GM21515 (cell line): Measurements from ENCODE around the gene GPR183.
A peak's percentile ranks its signal among the peaks of the same experiment; 100 is the strongest.

ENCODE experiments used
- ATAC-seq: cut with Tn5 transposase; IDR thresholded peaks from one replicate; pipeline ENCODE4 v1.9.1; 2021; ENCODE audit not compliant: unreplicated experiment

The GPR183 gene

DNA sequence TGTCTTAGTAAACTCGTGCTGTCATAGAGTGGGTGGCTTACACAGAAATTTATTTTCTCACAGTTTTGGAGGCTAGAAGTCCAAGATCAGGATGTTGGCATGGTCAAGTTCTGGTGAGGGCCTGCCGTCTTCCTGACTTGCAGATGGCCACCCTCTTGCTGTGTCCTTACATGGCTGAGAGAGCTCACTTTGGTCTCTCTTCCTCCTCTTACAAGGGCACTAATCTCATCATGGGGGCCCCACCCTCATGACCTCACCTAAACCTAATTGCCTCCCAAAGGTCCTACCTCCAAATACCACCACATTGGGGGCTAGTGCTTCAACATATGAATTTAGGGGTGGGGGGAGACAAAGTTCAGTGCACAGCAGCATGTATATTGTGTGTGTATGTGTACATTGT is 34.7 kb downstream of the GPR183 start:
- no peak for ATAC-seq

DNA sequence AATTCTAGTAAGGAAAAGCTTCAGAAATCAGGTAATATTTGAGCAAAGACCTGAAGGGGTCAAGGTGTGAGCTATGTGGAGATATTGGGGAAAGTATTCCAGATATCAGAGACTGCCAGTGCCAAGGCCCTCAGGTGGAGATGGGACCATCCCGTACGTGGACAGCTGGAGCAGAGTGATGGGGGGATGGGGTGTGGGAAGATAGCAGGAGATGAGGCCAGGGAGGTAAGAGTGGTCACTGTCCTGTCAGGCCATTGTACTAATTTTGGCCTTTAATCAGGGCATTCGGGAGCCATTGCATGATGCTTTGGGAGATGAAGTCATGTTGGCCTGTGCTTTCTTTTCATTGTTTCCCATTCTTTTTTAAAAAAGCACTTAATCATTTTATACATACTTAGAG is 36.0 kb downstream of the GPR183 start:
- no peak for ATAC-seq

DNA sequence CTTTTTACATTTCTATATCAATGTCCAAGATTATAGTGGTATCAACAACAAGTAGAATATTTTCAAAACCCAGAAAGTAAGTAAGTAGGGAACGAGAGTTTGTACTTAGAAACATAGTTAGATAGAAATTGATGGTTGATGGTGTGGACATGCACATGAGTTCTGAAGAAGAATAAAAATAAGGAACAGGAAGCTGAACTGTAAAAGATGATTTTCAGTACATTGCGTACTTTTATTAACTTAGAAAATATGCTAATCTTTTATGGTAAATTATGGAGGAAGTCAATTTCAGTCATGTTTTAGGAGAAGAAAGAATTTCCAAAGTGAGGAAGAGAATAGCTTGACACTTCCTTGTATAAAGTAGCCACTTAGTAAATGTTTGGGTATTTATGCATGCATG is 36.7 kb downstream of the GPR183 start:
- ATAC-seq, result no peak

DNA sequence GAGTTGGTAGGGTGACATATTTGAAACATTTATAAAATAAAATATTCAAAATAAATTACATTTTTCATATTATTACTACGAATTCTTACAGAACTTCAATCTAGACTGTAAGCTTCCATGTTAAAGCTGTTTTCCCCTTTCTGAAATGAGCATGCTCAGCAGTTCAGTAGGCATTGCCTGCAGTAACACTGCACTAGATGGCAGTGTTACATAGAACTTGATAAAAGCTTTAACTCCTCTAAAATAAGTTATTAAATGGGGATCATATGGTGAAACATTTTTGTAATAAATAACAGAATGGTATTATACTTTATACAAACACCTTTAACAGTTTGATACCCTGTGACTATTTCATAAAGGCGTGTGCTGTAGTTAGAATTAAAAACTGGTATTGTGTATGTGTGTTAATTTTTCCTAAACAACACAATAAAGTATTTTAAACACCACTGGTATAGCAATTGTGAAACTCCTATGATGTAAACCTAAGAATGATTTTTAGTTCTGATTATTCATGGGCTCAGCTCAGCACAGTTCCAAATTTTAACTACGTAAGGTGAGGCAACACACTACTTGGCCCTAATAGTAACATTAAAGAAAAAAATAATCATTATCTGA is 37.5 kb downstream of the GPR183 start:
- ATAC-seq, result peak; percentile 60

DNA sequence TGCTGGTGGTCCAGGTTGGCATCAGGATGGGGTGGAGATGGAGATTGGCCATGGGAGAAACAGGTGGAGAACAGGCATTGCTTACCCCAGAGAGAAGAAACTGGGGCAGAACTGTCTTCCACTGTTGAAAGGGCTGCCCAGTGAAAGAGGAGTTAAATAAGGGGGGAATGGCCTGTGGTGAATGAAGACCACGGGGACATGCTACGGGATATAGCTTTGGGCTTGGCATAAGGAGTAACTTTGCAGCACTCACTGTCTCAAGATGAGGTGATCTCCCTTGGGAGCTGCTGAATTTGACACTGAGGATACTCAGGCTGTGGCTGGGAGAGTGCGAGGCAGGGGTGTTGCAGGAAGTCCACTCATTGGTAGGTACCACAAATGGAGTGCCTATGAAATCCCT is 38.4 kb downstream of the GPR183 start:
- ATAC-seq, result no peak

DNA sequence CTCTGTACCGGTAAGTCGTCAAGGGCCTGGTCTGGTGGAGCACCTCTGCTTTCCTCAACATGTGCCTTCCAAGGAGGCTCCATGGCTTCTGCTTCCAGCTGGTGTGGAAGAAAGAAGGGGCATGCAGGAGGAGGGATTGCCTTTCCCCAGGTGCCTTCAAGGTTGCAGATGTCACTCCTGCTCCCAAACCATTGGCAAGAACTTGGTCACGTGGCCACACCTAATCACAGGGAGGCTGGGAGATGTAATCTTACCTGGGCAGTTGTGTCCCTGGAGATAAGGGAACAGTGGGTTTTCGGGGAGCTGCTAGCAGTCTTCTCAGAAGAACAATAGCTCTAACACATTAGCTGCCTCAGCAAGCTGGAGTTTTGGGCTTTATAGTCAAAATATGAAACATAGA is 39.3 kb downstream of the GPR183 start:
- ATAC-seq, result no peak

DNA sequence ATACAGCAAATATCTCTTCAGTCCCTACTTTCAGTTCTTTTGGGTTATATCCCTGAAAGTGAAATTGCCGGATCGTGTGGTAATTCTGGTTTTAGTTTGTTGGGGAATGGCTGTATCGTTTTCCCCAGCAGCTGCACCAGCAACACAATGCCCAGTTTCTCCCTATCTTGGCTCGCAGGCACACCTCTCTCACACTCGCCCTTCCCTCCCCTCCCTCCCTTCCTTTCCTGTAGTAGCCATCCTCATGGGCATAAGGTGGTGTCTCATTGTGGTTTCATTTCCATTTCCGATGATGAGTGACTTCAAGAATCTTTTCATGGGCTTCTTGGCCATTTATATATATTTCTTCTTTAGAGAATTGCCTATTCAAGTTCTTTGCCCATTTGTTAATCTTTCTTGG is 40.4 kb downstream of the GPR183 start:
- no peak for ATAC-seq

DNA sequence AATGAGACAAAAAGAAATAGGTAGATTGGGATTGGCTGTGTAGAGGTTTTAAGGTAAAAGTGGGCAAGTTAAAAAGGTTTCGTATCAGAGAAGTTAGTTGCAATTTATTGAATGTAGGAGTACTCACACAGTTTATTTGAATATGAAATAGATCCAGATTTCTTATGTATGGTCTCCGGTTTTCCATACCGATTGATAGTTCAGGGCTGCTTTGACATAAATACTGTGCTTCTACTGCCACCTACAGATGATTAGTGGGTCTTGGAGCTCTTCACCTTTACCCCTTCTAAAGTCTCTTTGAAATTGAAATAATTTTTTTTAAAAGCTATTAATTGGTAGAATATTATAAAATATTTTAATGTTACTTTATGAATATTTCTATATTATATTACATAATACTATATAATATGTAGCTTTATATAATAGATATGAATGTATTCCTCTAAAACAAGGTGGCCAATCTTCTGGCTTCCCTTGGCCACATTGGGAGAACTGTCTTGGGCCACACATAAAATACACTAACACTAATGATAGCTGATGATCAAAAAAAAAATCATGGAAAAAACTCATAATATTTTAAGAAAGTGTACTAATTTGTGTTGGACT is 41.3 kb downstream of the GPR183 start:
- ATAC-seq, result no peak

DNA sequence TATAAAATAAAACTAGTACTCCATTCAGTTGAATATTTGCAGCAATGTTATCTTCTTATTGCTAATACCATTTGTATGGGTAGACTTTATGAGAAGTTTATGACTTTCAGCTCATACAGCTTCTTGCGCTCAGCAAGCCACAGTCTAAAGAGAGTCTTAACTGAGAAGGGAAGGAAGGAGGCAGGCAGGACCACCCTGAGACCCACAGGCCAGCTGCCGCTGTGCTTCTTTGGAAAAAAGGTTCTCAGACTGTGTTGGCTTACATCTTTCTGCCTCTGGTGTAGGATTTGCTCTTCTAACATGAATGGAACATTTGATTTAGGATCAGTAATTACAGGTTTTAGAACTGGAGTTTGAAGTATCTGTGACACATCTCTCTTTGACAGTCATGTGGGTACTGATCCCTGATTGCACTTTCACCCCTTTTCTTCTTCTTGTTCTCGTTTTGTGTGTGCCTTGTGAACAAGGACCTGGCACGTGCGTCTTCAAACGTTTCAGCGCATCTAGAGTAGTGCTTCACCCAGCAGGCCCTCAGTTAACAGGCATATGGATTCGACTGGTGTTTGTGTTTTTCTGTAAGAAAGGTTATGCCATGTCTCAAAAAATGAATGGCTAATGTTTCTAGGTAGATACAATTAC is 41.9 kb downstream of the GPR183 start:
- no peak for ATAC-seq

DNA sequence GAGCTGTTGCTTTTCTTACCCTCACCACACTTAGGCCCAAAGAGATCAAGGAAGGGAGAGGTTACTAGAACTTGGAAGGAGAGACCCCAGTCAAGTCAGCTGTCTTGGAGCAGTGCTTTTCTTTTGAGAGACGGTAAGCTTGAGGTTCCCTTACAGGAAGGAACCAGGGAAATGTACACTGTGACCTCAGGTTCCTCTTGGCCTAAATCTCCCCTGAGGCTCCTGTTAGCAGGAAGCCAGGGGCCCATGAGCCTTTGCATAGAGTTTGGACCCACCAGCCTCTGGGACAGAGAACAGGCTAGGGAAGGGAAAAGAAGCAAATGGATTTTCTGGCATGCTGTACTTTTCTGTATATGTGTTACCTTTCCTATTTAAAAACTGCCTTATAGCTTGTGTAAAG is 43.1 kb downstream of the GPR183 start:
- no peak for ATAC-seq

DNA sequence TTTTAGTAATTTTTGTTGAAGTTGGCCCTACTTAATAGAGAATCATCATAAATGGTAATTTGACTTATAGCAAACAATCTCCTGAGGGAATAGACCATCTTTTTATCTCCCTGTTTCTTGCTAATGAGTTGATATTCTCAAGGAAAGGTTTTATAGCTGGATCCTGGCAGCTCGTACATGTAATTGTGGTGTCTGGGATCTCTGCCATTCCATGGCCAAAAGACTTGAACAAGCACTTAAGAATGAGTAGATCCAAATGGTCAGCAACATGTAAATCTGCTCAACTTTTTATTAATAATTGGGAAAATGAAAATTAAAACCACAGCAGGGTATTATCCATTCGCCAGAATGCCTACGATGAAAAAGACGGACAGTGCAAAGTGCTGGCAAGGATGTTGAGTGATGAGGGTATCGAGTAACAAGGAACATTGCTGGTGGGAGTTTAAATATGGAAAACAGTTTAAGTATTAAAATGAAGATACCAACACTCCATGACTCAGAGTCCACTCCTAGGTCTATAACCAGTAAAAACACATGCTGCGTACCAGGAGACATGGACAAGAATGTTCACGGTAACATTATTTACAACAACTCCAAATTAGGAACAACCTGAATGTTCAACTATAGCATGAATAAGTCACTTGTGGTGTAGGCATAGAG is 43.9 kb downstream of the GPR183 start:
- ATAC-seq, result no peak

DNA sequence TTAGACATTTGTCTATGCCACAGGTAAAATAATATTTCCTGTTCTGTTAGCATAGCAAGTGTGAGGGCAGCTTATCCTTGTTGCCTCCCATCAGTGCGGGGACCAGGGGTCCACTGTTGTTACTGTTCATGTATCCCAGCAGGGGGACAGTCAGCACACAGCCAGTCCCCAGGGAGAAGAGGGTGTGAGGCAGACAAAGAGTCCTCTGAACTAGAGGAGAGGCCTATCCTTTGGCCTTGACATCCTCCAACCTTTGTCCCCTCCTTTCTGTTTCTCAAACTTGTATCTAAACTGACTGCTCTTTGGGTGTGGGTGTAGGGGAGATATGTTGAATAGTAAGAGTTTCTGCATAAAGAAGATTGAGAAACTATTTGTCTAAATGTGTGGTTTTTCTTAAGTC is 46.1 kb downstream of the GPR183 start:
- ATAC-seq, result no peak

DNA sequence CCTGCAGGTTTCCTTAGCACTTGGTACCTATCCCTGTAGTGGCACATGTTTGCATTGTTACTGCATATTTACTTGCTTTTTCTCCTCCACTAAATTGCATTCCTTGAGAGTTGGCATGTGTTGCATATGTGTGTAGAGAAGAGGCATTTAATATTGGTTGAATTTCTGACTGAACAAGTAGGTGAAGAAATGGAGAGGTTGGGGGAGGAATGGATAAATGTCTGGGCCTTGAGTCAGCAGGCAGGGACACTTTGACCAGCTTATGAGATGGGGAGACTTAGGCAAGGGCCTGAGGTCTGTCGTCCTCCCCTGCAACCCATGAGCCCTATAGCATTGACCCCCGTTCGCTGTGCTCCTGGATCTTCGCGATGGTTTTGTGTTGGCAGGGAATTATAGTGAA is 47.0 kb downstream of the GPR183 start:
- ATAC-seq, result no peak

DNA sequence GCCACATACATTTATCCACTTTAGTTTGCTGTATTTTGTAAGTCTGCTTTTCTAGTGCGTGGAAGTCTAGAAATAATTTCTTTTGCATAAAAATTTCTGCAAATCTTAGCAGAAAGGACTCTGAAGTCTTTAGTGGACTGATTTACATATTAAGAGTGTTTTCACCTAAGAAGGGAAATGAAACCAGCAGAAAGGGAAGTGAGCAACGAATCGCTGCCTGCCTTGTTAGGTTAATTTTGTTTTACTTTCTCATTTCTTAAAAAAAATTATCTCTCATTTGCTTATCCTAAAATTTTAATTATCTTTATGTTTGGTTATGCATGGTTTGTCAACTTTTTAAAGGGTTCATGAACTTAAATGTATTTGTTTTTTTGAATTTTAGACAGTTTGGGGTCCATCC is 48.3 kb downstream of the GPR183 start:
- peak; percentile 57 for ATAC-seq

DNA sequence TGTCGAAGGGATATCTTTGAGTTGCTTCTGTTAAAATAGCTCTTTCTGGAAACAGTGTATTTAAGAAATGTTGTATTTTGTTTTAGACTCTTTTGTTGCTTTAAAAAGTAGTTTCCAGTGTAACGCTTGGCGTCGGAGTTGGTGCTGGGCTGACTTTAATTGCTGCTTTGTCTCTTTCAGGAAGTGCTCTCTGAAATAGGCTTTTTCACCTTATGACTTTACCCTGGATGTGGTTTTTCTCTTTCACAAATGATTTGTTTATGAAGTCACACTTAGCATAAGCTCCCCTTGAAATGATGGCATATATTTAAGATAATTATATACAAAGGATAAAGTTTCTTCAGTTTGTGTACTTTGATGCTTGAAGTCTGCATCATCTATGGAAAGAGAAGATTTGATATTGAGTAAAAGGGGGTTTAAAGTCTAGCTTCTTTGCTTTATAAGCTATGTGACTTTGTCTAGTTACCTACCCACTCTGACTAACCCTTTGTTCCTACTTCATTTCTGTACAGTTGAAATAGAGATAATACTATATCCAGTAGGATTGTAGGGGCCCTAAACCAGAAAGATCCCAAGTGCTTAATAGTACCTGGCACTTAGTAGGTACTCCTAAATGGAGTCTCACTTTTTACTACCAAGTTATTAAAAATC is 48.9 kb downstream of the GPR183 start, which contains the start of gene GPR18:
TSS of gene GPR18 (minus strand) at position 170 of the 651 bp plus-strand sequence. CDS start 2,507 bp downstream, outside the sequence.
- ATAC-seq, result peak; percentile 82

DNA sequence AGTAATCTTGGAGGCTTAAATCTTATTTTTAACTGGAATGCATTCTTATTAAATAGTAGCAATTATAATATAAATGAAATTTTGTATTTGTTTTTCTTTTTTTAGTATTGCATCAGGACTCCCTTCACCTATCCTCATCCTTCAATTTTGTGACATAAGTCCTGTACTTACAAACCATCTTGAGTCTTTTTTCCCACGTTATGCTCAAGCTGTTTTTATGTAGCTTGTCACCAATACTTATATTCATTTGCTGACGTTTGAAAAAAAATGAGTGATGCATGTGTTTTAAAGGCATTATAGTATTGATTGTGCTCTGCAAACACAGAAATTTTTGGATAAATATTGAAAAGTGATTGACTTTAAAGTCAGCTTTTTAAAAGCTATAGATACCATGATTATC is 49.9 kb downstream of the GPR183 start:
- ATAC-seq, result no peak

DNA sequence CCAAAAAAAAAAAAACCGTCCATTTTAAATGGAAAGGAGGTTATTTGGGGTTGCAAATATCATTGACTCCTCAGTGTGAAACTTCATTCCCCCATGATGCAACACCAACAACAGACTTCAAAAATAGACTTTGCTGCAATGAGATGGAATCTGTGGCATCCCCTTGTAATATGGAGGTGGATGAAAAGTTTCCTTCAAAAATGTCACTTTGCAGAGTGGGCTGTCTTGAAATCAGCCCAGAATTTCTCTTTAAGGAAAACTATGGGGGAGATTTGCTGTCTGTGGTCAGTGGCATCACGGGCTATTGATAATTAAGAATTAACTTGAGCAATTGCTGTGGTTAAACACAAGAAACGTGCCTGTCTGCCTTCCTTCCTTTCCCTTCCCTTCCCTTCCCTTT is 50.5 kb downstream of the GPR183 start:
- no peak for ATAC-seq

DNA sequence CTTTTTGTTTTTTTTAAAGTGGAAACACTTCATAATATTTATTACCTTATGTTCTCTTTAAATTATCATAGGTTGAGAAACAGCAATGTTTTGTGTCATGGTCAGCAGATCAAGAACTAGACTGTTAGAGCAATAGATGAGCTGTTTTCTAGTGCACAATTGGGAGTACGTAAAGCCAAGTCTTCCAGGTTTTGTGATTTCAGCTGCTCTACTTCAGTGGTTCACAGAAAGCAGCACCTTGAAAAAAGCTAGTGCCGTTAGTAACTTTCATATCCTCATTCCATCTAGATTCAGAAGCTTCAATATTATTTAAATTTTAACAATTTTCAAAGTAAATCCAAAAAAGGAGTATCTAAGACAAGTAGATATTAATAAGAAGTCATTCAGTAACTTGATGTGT is 50.9 kb downstream of the GPR183 start:
- no peak for ATAC-seq

DNA sequence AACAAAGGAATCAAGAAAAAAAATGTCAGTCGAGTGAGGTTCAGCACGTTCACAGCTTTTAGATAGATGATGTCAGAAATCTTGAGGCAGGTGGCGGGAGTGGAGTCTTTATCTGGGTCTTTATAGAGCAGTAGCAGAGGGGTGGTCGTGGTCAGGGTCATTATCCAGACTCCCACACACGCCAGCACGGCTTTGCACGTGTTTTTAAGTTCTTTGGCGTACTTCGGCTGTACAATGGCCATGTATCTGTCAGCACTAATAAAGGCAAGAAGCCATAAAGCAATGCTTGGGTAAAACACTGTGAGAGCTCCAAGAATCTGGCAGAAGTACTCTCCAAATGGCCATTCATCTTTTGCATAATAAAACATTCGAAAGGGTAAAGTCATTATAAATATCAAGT is 51.9 kb downstream of the GPR183 start:
- no peak for ATAC-seq

DNA sequence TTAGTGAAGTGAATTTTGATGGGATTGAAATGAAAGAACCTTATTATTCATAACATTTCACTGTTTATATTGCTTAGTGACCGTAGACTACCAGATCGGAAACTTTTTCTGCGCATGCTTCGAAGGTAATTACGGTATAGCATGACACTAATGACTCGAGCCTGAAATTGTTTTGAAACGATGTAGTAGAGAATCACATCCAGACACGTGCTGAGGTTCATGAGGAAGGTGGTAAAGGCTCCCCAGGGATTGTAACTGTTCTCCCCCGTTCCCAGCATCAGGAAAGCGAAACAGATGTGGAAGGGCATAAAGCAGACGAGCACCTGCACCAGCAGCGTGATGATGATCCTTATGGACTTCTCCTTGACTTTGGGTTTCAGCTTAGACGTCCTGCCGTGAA is 52.4 kb downstream of the GPR183 start:
- ATAC-seq, result no peak

DNA sequence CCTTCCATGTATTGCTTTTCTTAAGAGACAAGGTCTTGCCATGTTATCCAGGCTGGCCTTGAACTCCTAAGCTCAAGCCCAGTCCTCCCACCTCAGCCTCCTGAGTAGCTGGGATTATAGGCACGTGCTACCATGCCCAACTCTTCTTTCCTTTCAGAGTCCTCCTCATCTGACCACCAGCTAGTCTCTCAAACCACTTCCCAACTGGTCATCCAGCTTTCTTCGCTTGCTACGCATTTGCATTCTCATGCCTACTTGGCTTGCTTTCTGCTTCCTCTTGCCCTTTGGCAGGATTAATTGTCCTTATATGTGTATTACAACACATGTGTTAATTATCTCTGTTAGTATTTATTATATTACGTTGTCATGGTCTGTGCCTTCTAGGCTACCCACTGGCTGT is 55.3 kb downstream of the GPR183 start:
- no peak for ATAC-seq
